Endothelial cell of umbilical vein (primary cell): ENCODE measurements around the gene NRG3. TPM values are rescaled to one million over a fixed set of nuclear protein-coding genes. Genes with fewer than 3 reads are reported as not detected.

Experiments
- BruUV-seq: library from RNA; stranded (reverse); fragments of 400-500 nt; replicated peaks from 2 replicates; lab custom pipeline; 2021; lab: Mats Ljungman, UMichigan
- CTCF ChIA-PET: fragments of 300-600, 350-600 bp; sonication (Branson Sonifier 250); formaldehyde crosslinking; loops from one replicate; lab custom pipeline; 2021; ENCODE audit warnings: antibody characterized with exemption, inconsistent platforms; lab: Charles Lee
- POLR2A ChIA-PET: fragments of 300-600, 350-600 bp; sonication (Branson Sonifier 250); formaldehyde crosslinking; loops from one replicate; lab custom pipeline; 2021; ENCODE audit warnings: antibody characterized with exemption, inconsistent platforms; lab: Charles Lee
- DNase-seq: peaks from one replicate; pipeline ENCODE4 v3.0.0-alpha.2; 2011; ENCODE audit warnings: low read depth, low spot score
- FAIRE-seq: peaks from 2 replicates; lab custom pipeline; 2011; peaks lifted over from hg19 to GRCh38; lab: Jason Lieb, UNC
- H2AFZ ChIP-seq: 2 replicates; pipeline ENCODE4 v1.6.0; 2012; ENCODE audit warnings: low read depth, low read length, control low read depth, inconsistent platforms
- H3K27ac ChIP-seq: 2 replicates; pipeline ENCODE4 v1.5.1; 2011; ENCODE audit warnings: low read depth, mild to moderate bottlenecking, control low read depth, low read length, moderate library complexity; ENCODE audit not compliant: insufficient read depth
- H3K27me3 ChIP-seq, 2 experiments: 2 replicates each; pipeline versions ENCODE4 v1.6.0 to v1.6.1; 2011; ENCODE audit warnings: low read length in 2 of 2, mixed read lengths in 1 of 2; ENCODE audit not compliant: control insufficient read depth in 2 of 2, insufficient read depth in 2 of 2
- H3K36me3 ChIP-seq, 2 experiments: 2 replicates in 1 of 2; 3 replicates in 1 of 2; pipeline ENCODE4 v1.5.1; 2011; ENCODE audit warnings: low read length in 2 of 2, mild to moderate bottlenecking in 1 of 2, moderate library complexity in 1 of 2; ENCODE audit not compliant: control insufficient read depth in 2 of 2, insufficient read depth in 2 of 2; ENCODE audit errors: extremely low read depth in 1 of 2
- H3K4me1 ChIP-seq: 3 replicates; pipeline ENCODE4 v1.5.1; 2011; ENCODE audit warnings: mild to moderate bottlenecking, low read length; ENCODE audit not compliant: control insufficient read depth, insufficient read depth; ENCODE audit errors: extremely low read depth
- H3K4me2 ChIP-seq: 2 replicates; pipeline ENCODE4 v1.6.1; 2011; ENCODE audit warnings: low read length, control low read depth, mixed read lengths; ENCODE audit not compliant: insufficient read depth
- H3K4me3 ChIP-seq, 3 experiments: fragments of 200-600 bp in 1 of 3; sonication (generic), shearing (Covaris generic) in 1 of 3; replicated peaks in 1 of 3; 2 replicates each; pipeline ENCODE4 v1.5.1; 2011 to 2016; ENCODE audit warnings: control low read depth in 3 of 3, low read length in 3 of 3, mild to moderate bottlenecking in 2 of 3, inconsistent platforms in 1 of 3, low read depth in 1 of 3, moderate library complexity in 1 of 3; ENCODE audit not compliant: insufficient read depth in 1 of 3
- H3K79me2 ChIP-seq: 2 replicates; pipeline ENCODE4 v1.6.0; 2012; ENCODE audit warnings: low read length, inconsistent platforms; ENCODE audit not compliant: control insufficient read depth, insufficient read depth
- H3K9ac ChIP-seq: replicated peaks from 2 replicates; pipeline ENCODE3; 2011; ENCODE audit warnings: low read length, control low read depth; ENCODE audit not compliant: insufficient read depth; ENCODE audit errors: extremely low read depth
- H3K9me1 ChIP-seq: replicated peaks from 3 replicates; pipeline ENCODE4 v1.6.0; 2011; ENCODE audit warnings: mild to moderate bottlenecking, low read length; ENCODE audit not compliant: control insufficient read depth, insufficient read depth; ENCODE audit errors: extremely low read depth
- H3K9me3 ChIP-seq: replicated peaks from 2 replicates; pipeline ENCODE4 v1.5.1; 2012; ENCODE audit warnings: low read length, inconsistent platforms; ENCODE audit not compliant: control insufficient read depth, insufficient read depth
- H4K20me1 ChIP-seq: replicated peaks from 2 replicates; pipeline ENCODE3; 2011; ENCODE audit warnings: mild to moderate bottlenecking, low read length; ENCODE audit not compliant: control insufficient read depth, insufficient read depth; ENCODE audit errors: extremely low read depth
- CTCF ChIP-seq, 2 donors: IDR thresholded peaks; 1 replicate in 1 of 2; 2 replicates in 1 of 2; pipeline ENCODE4 v1.5.1; 2011; ENCODE audit warnings: low read length in 2 of 2, mild to moderate bottlenecking in 2 of 2, moderate library complexity in 2 of 2, control low read depth in 1 of 2, inconsistent platforms in 1 of 2, low read depth in 1 of 2; ENCODE audit not compliant: insufficient read depth in 1 of 2; ENCODE audit errors: extremely low read depth in 1 of 2
- EZH2 ChIP-seq: IDR thresholded peaks from 2 replicates; pipeline ENCODE4 v1.6.1; 2012; ENCODE audit warnings: borderline replicate concordance, low read depth, mild to moderate bottlenecking, moderate library complexity, low read length, inconsistent platforms; ENCODE audit not compliant: severe bottlenecking
- FOS ChIP-seq: IDR thresholded peaks from 2 replicates; pipeline ENCODE4 v1.6.1; 2011; ENCODE audit warnings: mild to moderate bottlenecking, low read length, moderate library complexity, borderline replicate concordance; ENCODE audit not compliant: insufficient read depth
- GATA2 ChIP-seq: IDR thresholded peaks from 2 replicates; pipeline ENCODE4 v1.7.0; 2011; ENCODE audit warnings: low read depth, mild to moderate bottlenecking, moderate library complexity, mixed read lengths, low read length; ENCODE audit not compliant: insufficient read length, insufficient read depth
- JUN ChIP-seq: IDR thresholded peaks from 2 replicates; pipeline ENCODE4 v1.6.1; 2011; ENCODE audit warnings: borderline replicate concordance, low read depth; ENCODE audit not compliant: insufficient read length, insufficient read depth
- MAX ChIP-seq: IDR thresholded peaks from 2 replicates; pipeline ENCODE4 v1.6.1; 2011; ENCODE audit not compliant: insufficient read depth, insufficient read length
- MYC ChIP-seq: IDR thresholded peaks from one replicate; pipeline ENCODE4 v1.6.1; 2011; ENCODE audit warnings: mild to moderate bottlenecking, low read depth, low read length
- POLR2A ChIP-seq: IDR thresholded peaks from 2 replicates; pipeline ENCODE4 v1.6.1; 2012; ENCODE audit warnings: low read depth, mild to moderate bottlenecking, control low read depth, low read length
- dilution Hi-C: fragments of 300-500 bp; cut with MboI; formaldehyde crosslinking; loops from one replicate; pipeline ENCODE4 v1.15.0; 2019; ENCODE audit warnings: low sequenced_read_pairs; ENCODE audit not compliant: extremely low pct_ligation_motif_present
- intact Hi-C: fragments of 100-400 bp; cut with micrococcal nuclease; formaldehyde crosslinking; loops from one replicate; pipeline ENCODE4 v1.10.0; 2022
- polyA plus RNA-seq, 4 experiments: library from polyadenylated mRNA; depleted of rRNA in 3 of 4; stranded (reverse) in 3 of 4; unstranded in 1 of 4; fragments of >200 nt; gene quantifications; 2 replicates each; pipeline versions ENCODE4 v1.2.1 to v1.2.3, GENCODE V29; 2011 to 2012; ENCODE audit warnings: missing spikeins in 1 of 4
- total RNA-seq: library from RNA; stranded (reverse); gene quantifications from 2 replicates; pipeline ENCODE4 v1.2.3, GENCODE V29; 2021

Gene NRG3
- total and polyA plus RNA-seq, 2 donors (not counting 3 experiments of a cell fraction or from before 2014, with no cell fraction given), result 1.9 to 3.9 TPM

GRCh38 chr10:82661701-82662100, 786.7 kb downstream of the NRG3 start:
- FAIRE-seq (no peak), DNase-seq (no peak)
- Histone ChIP-seq H4K20me1 (no peaks in the 10 kb centered on the region), H3K4me3 (no peak overlapping the region), H3K36me3 (no peaks in the 10 kb centered on the region), H3K79me2 (no peaks in the 10 kb centered on the region), H3K4me2 (no peak overlapping the region), H3K27ac (no peak overlapping the region), H2AFZ (no peak overlapping the region), H3K27me3 (no peaks in the 10 kb centered on the region), H3K9ac (no peak overlapping the region), H3K4me1 (peaks cover 6% of the 10 kb centered on the region), H3K9me1 (no peaks in the 10 kb centered on the region), H3K9me3 (no peaks in the 10 kb centered on the region)
- TF ChIP-seq MYC (no peak), MAX (no peak), EZH2 (no peak), JUN (no peak), POLR2A (no peak), CTCF (IDR thresholded peaks at IDR 0.05; ENCODE audit: extremely low read depth in 1 of 2, insufficient read depth in 1 of 2, low read depth in 1 of 2, low read length in 2 of 2) (no peak), FOS (no peak), GATA2 (no peak)
- ChIA-PET POLR2A (no interaction called here), CTCF (no interaction called here)
- no TSS peak for BruUV-seq
- dilution Hi-C loops (no loop called here), intact Hi-C loops (no loop called here)
